GM19467 (cell line): ENCODE data around the gene SIGLEC1.

Source experiments
- ATAC-seq: cut with Tn5 transposase; IDR thresholded peaks from one replicate; pipeline ENCODE4 v1.9.1; 2021; ENCODE audit warnings: mild to moderate bottlenecking, moderate library complexity; ENCODE audit not compliant: unreplicated experiment

Gene SIGLEC1

GRCh38 chr20:3712279-3712873, at the start of gene SIGLEC1:
Gene SIGLEC1 (minus strand): TSS chr20:3712600. CDS start chr20:3707128, 5,472 bp downstream.
- no peak for ATAC-seq

GRCh38 chr20:3760655-3761348, 48.4 kb upstream of the SIGLEC1 start:
- no peak for ATAC-seq

- ATAC-seq, result no peak
Measured at GRCh38 chr20:3759884-3760283, 47.5 kb upstream of the SIGLEC1 start.

GRCh38 chr20:3759316-3759823, 47.0 kb upstream of the SIGLEC1 start:
- ATAC-seq, result no peak

GRCh38 chr20:3758566-3758965, 46.2 kb upstream of the SIGLEC1 start:
- ATAC-seq, result no peak

- no peak for ATAC-seq
Measured at GRCh38 chr20:3757268-3757667, 44.9 kb upstream of the SIGLEC1 start.

- ATAC-seq, result no peak
Measured at GRCh38 chr20:3755814-3756480, 43.5 kb upstream of the SIGLEC1 start.

- no peak for ATAC-seq
Measured at GRCh38 chr20:3755269-3755668, 42.9 kb upstream of the SIGLEC1 start.

- ATAC-seq, result no peak
Measured at GRCh38 chr20:3754276-3754630, 41.9 kb upstream of the SIGLEC1 start.

GRCh38 chr20:3753501-3754275, 41.3 kb upstream of the SIGLEC1 start:
- no peak for ATAC-seq

- no peak for ATAC-seq
Measured at GRCh38 chr20:3753098-3753497, 40.7 kb upstream of the SIGLEC1 start.

GRCh38 chr20:3752386-3752759, 40.0 kb upstream of the SIGLEC1 start:
- no peak for ATAC-seq

- no peak for ATAC-seq
Measured at GRCh38 chr20:3751675-3752385, 39.4 kb upstream of the SIGLEC1 start.

- no peak for ATAC-seq
Measured at GRCh38 chr20:3751305-3751674, 38.9 kb upstream of the SIGLEC1 start.

- no peak for ATAC-seq
Measured at GRCh38 chr20:3749689-3750531, 37.5 kb upstream of the SIGLEC1 start.

- no peak for ATAC-seq
Measured at GRCh38 chr20:3749087-3749688, 36.8 kb upstream of the SIGLEC1 start.

GRCh38 chr20:3748073-3748472, 35.7 kb upstream of the SIGLEC1 start:
- no peak for ATAC-seq

GRCh38 chr20:3747471-3747870, 35.1 kb upstream of the SIGLEC1 start:
- ATAC-seq, result no peak

GRCh38 chr20:3745686-3746173, 33.3 kb upstream of the SIGLEC1 start:
- no peak for ATAC-seq
